HPDE6-E6E7 (cell line): ENCODE data around the gene ASXL2.
"Not testable (repeated sequence)": the region's sequence is repeated elsewhere in the genome, so short reads cannot be mapped to it uniquely, and the experiment has no call there.

Experiments
- DNase-seq: peaks from one replicate; pipeline ENCODE4 v3.0.0; 2011; ENCODE audit warnings: missing footprints; ENCODE audit errors: extremely low spot score

ASXL2 gene

DNA sequence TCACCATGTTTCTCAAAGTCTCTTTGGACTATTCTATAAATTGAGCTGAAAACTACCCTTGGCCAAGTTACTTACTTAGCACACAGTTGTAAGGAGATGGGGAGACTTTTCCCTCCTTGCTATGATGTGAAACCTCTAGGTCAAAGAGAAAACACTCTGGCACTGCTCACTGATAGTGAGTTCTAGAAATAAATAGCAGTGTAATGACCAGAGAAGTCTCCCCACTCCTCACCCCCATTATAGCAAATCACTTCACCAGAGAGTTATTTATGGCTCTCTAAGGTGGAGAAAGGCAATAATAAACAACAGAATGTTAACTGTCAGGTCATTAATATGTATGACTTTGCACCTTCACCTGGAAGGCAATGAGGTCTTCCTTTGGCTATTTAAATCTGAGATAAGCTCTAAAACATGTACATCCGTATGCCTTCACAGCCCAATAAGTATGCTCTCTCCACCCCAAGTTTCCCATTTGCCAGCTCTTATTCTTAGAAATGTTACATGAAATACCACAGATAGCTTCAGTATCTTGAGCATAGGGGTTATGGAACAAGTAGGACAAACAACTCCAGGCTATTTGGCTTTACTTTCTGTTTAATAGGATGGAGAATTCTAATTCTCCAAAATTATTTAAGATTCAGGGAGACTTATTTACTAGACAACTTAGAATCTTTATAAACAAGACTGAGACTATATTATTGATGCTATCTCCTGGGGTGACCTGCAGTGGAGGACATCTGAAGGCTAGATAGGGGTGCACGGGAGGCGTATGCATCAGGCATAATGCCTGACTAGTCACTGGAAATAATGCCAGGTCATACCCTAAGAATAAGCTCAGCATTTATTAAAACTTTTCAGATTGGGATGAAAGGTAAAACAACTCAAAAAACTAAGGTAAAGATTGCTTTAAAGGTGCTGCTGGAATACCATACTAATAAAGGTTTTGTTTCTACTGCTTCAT is 139.6 kb downstream of the ASXL2 start:
- DNase-seq: no peak

DNA sequence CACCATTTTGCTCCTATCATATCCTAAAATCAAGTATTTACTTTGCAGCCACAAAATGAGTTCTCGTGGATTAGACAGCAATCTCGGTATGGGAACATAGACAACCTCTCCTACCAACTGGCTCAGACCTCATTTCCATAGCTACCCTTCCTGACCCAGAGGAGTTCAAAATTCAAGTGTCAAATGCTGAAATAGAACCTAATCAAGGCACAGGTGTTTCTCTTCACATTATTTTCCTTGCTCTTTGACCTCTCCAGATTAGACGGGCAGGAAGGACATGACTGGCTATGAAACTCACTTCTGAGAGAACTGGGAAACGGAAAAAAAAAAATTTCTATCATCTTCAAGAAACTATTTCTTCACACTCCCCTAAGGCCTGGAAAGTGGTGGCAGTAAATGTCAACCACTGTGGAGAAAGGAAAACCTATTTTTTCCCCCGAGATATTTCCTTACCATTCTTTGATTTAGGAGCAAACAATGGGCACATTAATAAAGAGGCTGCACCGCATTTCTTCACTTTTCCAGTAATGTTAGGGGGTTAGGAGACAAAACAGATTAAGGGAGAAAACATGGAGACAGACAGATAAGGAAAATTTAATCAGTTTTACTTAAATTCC is 141.3 kb downstream of the ASXL2 start:
- DNase-seq: no peak

GRCh38 chr2:25735835-25736234 is 142.5 kb downstream of the ASXL2 start:
- DNase-seq: no peak

DNA sequence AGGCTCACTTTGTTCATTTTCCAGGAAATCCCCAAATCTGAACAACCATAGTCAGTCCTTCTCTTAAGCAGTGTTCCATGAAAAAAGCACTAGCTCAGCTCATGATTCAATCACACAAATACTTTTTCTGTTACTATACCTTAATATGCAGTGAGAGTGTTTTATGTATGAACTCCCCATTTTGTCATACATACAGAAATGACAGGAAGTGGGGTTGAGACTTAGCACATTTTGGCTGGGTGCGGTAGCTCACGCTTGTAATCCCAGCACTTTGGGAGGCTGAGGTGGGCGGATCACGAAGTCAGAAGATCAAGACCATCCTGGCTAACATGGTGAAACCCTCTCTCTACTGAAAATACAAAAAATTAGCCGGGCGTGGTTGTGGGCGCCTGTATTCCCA is 149.7 kb downstream of the ASXL2 start:
- no peak for DNase-seq

DNA sequence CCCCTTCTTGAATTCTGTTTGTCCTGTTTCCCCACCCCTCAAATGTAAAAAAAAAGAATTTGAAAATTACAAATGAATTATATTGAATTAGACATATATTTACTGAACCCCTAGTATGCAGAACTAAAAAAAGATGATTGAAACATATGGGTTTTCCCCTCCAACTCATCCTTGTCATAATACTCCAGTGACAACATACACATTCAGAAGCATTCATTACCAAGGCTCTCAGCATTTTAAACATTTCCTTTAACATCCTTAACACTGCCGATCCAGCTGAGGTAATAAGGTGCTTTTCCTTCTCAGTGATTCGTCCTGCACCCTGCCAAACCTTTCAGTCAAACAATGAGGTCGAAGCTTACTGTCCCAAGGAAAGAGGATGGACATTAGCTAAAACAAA is 151.8 kb downstream of the ASXL2 start:
- DNase-seq: no peak

- DNase-seq: no peak
Measured at GRCh38 chr2:25725877-25726276, 152.4 kb downstream of the ASXL2 start.

- DNase-seq: no peak
Measured at GRCh38 chr2:25724756-25725155, 153.5 kb downstream of the ASXL2 start.

- no peak for DNase-seq
Measured at GRCh38 chr2:25722224-25722623, 156.1 kb downstream of the ASXL2 start.

DNA sequence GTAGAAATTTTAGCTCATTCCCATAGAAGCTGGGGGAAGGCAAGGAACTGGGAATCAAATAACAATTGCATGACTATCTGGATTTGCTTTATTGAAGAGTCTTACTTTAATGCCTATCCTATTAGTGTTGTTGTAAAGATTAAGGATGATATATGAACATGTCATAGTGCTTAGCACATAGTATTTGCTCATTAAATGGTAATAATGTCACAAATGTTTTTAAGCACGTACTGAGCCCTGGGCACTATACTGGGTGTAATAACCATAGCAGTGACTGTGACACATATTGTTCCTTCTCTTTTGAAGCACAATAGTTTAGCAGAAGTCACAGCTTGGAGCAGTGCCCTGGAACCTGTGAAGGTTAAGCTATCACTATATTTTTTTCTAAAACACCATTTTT is 157.7 kb downstream of the ASXL2 start:
- DNase-seq: no peak

DNA sequence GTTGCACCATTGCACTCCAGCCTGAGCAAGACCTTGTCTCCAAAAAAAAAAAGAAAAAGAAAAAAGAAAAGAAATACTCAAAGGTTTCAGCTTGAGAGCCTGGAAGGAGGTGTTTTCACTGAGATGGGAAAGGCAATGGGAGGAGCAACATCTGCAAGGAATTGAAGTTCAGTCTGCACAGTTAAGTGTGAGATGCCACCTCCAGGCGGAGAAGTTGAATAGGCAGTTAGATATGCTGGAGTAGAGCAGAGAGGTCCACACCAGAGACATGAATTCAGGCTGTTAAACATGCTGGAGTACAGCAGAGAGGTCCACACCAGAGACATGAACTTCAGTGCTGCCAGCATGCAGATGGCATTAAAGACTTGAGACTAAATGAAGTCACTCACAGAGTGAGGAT is 163.5 kb downstream of the ASXL2 start:
- DNase-seq: no peak

DNA sequence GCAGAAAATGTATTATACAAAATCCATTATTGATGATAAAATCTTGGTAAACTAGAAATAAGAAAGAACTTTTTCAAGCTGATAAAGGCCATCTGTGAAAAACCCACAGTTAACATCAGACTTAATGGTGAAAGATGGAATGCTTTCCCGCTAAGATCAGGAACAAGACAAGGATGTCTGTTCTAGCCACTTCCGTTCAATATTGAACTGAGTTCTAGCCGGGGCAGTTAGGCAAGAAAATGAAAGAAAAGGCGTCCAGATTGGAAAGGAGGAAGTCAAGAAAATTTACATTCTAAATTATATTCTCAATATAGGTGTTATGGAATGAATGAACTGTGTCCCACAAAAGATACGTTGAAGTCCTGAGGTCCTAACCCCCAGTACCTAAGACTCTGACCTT is 165.8 kb downstream of the ASXL2 start:
- no peak for DNase-seq

- no peak for DNase-seq
Measured at GRCh38 chr2:25711675-25712354, 166.5 kb downstream of the ASXL2 start.

DNA sequence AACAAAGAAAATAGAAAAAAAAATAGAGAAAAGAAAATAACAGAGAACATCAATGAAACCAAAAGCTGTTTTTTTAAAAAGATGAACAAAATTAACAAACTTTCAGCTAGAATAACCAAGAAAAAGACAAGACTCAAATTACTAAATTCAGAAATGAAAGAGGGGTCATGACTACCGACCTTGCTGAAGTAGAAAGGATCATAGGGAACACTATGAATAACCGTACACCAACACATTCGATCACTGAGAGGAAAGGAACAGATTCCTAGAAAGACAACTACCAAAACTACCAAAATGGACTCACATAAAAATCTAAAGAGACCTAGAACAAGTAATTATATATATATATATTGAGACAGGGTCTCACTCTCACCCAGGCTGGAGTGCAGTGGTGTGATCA is 167.5 kb downstream of the ASXL2 start:
- no peak for DNase-seq

- DNase-seq: no peak
Measured at GRCh38 chr2:25709349-25709748, 168.9 kb downstream of the ASXL2 start.

DNA sequence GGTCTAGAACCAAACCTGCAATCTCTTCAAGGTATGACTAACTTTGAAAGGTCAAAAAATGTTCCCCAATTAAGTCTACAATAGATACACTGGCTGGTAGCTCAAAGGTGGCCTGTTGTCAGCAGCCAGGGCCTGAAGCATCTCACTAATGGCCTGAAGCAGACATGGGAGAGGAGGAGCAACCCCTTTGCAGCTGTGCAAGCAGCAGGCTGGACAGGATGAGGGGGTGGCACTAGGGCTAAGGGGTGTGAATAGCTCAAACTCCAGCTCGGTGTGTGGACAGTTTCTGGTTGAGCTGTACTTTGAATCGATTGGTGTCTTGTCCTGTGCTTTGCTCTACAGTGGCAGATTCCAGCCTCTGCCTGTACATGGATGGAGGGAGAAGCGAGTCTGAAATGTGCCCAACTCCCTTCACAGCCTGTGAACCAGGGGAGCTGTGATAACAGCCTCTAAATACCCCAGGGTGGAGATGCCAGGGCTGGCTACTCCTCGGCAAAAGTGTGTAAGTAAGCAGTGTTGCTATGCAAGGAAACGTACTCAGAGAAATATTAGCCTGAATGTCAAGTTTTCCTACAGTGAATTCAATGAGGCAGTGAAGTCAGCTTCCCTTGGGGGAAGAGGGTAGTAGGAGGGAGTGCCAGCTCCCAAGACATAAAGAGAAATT is 170.2 kb downstream of the ASXL2 start:
- DNase-seq: no peak

DNA sequence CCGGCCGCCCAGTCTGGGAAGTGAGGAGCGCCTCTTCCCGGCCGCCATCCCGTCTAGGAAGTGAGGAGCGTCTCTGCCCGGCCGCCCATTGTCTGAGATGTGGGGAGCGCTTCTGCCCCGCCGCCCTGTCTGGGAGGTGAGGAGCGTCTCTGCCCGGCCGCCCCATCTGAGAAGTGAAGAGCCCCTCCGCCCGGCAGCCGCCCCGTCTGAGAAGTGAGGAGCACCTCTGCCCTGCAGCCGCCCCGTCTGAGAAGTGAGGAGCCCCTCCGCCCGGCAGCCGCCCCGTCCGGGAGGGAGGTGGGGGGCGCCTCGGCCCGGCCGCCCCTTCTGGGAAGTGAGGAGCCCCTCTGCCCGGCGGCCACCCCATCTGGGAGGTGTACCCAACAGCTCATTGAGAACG is 172.7 kb downstream of the ASXL2 start:
- DNase-seq: not testable (repeated sequence)

DNA sequence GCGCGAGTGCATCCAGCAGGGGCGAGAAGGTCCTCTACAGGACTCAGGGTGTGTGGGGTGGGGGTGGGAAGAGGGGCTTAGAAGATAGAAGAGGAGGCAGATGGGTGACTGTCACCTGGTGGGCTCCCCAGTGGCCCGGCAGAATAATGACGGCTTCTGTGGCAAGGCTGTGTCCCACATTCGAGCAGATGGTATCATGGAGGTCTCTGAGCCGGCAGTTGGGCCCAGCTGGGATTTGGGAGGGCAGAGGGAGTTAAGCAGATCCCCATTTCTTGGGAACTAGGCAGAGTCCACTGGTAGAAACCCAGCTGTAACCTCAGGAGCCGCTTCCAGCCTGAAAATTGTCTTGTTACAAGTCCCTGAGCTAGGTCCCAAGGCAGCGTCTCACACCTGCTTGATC is 176.5 kb downstream of the ASXL2 start:
- DNase-seq: no peak

DNA sequence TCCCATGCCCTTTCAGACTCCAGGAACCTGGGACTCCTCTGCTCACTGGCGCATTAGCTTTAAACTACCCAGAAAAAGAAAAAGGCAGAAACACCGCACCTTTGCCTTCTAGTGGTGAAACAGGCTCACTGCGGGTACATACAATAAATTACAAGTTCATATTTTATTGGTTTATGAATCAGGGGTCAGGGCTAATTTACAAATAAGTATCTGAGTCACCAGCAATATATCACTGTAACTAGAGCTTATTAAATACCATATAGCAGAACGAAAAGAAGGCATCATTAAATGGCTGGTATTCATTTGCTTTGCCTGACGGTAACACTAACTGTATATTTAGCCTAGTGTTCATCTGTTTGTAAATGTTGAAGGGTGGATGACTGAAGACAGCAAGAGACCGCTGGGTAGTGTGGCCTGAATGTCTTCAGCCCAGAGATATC is 178.0 kb downstream of the ASXL2 start:
- DNase-seq: peak; percentile 19

DNA sequence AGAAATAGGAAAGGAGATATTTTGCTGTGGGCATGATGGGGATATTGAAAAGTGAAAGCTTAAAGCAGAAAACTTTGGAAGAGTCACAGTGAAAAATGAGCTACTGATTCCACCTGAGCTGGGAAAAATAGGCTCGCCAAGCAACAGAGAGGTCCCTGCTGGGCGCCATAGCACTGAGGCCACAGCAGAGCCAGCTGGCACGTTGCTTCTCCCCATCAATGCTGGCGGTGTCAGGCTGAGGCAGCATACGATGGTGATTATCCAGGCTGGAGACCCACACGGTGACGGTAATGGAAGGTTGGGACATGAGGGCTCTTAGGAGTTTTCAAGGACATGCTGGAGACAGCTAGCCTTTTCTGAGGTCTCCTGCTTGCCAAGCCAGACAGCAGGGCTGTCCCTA is 179.1 kb downstream of the ASXL2 start:
- no peak for DNase-seq

DNA sequence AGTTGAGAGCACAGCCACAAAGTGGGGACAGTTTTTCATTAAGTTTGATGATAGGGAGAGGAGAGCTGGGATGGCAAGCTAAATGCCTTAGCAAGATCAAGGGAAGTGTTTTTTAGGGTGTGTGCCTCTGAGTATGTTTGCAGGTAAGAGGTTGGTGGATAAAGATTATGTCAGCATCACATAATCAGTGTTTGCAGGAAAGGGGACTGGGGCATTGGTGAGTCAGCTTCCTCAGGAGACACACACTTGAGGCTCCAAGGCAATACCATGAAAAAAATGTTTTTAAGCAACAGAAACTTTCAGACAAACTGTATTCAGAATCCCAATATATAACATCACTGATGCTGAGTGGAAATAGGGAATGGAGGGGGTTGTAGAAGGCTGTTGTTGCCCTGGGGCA is 179.5 kb downstream of the ASXL2 start:
- no peak for DNase-seq

DNA sequence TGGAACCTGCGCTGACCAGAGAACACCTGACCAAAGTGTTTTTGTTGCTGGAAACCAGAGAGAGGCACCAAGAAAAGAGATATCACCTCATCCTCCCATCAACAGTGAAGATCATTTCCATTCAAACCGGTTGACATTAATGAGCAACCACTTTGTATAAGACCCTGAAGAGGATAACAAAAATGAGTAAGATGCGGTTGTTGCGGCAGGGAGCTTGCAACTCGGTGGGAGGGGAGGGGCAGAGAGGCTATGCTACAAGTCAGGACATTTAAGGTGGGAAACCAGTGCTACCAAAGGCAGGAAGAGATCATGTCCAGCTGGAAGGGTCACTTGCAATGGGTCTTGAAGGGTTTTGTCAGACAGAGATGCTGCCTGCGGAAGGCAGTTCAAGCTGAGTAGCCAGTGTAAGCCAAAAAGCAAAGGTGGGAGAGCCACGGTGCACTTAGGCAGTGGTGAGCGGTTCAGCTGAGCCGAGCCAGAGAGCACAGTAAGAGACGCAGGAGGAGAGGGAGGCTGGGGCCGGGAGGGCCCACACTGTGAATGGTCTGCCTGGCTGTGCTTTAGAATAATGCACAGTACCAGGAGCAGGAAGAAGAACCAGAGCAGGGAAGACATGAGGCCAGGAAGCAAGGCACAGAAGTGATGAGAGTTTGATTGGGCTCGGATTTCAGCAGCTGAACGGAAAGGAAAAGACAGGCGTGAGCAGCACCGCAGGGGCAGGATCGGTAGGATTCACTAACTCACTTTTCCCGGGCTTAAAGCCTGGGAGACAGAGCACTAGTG is 180.5 kb downstream of the ASXL2 start:
- no peak for DNase-seq
